Gastroesophageal sphincter (tissue), 4 donors: Measurements from ENCODE around the gene EPHA6. TPM values are rescaled to one million over a fixed set of nuclear protein-coding genes. Genes with fewer than 3 reads are reported as not detected.

Source experiments
- ATAC-seq: fragments of 150-250 bp; one replicate; pipeline ENCODE4 v1.9.1; 2016; ENCODE audit warnings: mild to moderate bottlenecking, moderate library complexity
- H3K27ac ChIP-seq, 4 donors: fragments of 200-600 bp; sonication (generic) in 3 of 4; 1 replicate in 3 of 4; 2 replicates in 1 of 4; pipeline ENCODE4 v1.5.1; 2016 to 2019
- H3K27me3 ChIP-seq: fragments of 200-600 bp; sonication (generic); one replicate; pipeline ENCODE4 v1.5.1; 2019
- H3K36me3 ChIP-seq, 2 donors: fragments of 200-600 bp; sonication (generic); one replicate each; pipeline ENCODE4 v1.5.1; 2019; ENCODE audit warnings: control low read depth in 1 of 2
- H3K4me1 ChIP-seq, 3 donors: fragments of 200-600 bp; sonication (generic); 1 replicate in 2 of 3; 2 replicates in 1 of 3; pipeline ENCODE4 v1.5.1; 2016 to 2019; ENCODE audit warnings: control low read depth in 2 of 3
- H3K4me3 ChIP-seq, 2 donors: fragments of 200-600 bp; sonication (generic); one replicate each; pipeline ENCODE4 v1.5.1; 2019; ENCODE audit warnings: mild to moderate bottlenecking in 1 of 2, moderate library complexity in 1 of 2
- H3K9me3 ChIP-seq, 3 donors: fragments of 200-600 bp; sonication (generic); one replicate each; pipeline ENCODE4 v1.5.1; 2017 to 2019; ENCODE audit warnings: control low read depth in 2 of 3
- EP300 ChIP-seq: sonication (generic); formaldehyde crosslinking; IDR thresholded peaks from one replicate; pipeline ENCODE4 v1.6.1; 2017; ENCODE audit warnings: antibody characterized with exemption, mild to moderate bottlenecking
- POLR2A ChIP-seq, 2 donors: fragments of 450-650 bp; IDR thresholded peaks; one replicate each; pipeline ENCODE4 v1.6.1; 2017; ENCODE audit warnings: antibody characterized with exemption in 2 of 2, mild to moderate bottlenecking in 2 of 2, moderate library complexity in 1 of 2
- POLR2AphosphoS5 ChIP-seq: sonication (generic); formaldehyde crosslinking; IDR thresholded peaks from one replicate; pipeline ENCODE4 v1.6.1; 2017; ENCODE audit warnings: antibody characterized with exemption
- WGBS, 2 donors: methylation state at CpG; one replicate each; pipeline ENCODE4 v1.1.5; 2018; ENCODE audit warnings: low coverage in 1 of 2; 5-methylcytosine and 5-hydroxymethylcytosine counted together
- total RNA-seq, 4 donors: library from RNA; depleted of rRNA; stranded (reverse); fragments of >200 nt; gene quantifications; one replicate each; pipeline ENCODE4 v1.1.0, GENCODE V29; 2016
- TF ChIP-seq, protein P1 (sequence below), 4 experiments: fragments of 200-600 bp in 2 of 4; fragments of 450-650 bp in 2 of 4; sonication (generic) in 1 of 4; IDR thresholded peaks; one replicate each; pipeline ENCODE4 v1.5.1; 2017 to 2019; ENCODE audit warnings: antibody characterized with exemption in 4 of 4, mild to moderate bottlenecking in 2 of 4, moderate library complexity in 2 of 4

Gene EPHA6
- total RNA-seq, 4 donors from 2014 or later = 1.6 to 4.2 (median 2.9) TPM

GRCh38 chr3:97552186-97552585 is 737.8 kb downstream of the EPHA6 start:
- no peaks in the 10 kb centered on the region for H3K36me3 ChIP-seq
- H3K27me3 ChIP-seq = no peaks in the 10 kb centered on the region
- no peaks in the 10 kb centered on the region for H3K4me1 ChIP-seq
- TF ChIP-seq EP300 (no peak), POLR2AphosphoS5 (no peak), POLR2A (IDR thresholded peaks at IDR 0.05) (no peak)
- TF ChIP-seq, protein P1, sequence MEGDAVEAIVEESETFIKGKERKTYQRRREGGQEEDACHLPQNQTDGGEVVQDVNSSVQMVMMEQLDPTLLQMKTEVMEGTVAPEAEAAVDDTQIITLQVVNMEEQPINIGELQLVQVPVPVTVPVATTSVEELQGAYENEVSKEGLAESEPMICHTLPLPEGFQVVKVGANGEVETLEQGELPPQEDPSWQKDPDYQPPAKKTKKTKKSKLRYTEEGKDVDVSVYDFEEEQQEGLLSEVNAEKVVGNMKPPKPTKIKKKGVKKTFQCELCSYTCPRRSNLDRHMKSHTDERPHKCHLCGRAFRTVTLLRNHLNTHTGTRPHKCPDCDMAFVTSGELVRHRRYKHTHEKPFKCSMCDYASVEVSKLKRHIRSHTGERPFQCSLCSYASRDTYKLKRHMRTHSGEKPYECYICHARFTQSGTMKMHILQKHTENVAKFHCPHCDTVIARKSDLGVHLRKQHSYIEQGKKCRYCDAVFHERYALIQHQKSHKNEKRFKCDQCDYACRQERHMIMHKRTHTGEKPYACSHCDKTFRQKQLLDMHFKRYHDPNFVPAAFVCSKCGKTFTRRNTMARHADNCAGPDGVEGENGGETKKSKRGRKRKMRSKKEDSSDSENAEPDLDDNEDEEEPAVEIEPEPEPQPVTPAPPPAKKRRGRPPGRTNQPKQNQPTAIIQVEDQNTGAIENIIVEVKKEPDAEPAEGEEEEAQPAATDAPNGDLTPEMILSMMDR (IDR thresholded peaks at IDR 0.05) = no peak
- peaks cover 0 to 6% (median 0%) of the 10 kb centered on the region in 3 donors for H3K9me3 ChIP-seq
- no peak overlapping the region for H3K27ac ChIP-seq
- no peak for ATAC-seq
- H3K4me3 ChIP-seq = no peak overlapping the region

- ATAC-seq = no peak
- WGBS, 2 donors = 70 to 84% methylated on average over 3 of the region's 3 CpGs
- no peaks in the 10 kb centered on the region for H3K4me1 ChIP-seq
- H3K4me3 ChIP-seq = no peak overlapping the region
- H3K27ac ChIP-seq = no peak overlapping the region
- H3K9me3 ChIP-seq = no peaks in the 10 kb centered on the region
- no peak for TF ChIP-seq EP300
- no peaks in the 10 kb centered on the region for H3K36me3 ChIP-seq
- no peaks in the 10 kb centered on the region for H3K27me3 ChIP-seq
Measured at GRCh38 chr3:97575742-97576141, 761.3 kb downstream of the EPHA6 start.

GRCh38 chr3:97576221-97576620 is 761.8 kb downstream of the EPHA6 start:
- ATAC-seq = no peak
- Histone ChIP-seq H3K4me1 (no peaks in the 10 kb centered on the region), H3K27ac (no peak overlapping the region), H3K4me3 (no peak overlapping the region), H3K27me3 (no peaks in the 10 kb centered on the region), H3K36me3 (no peaks in the 10 kb centered on the region), H3K9me3 (no peaks in the 10 kb centered on the region)
- WGBS, 2 donors = 57 to 88% methylated on average over 1 to 2 of the region's 2 CpGs
- TF ChIP-seq POLR2AphosphoS5 = no peak
- TF ChIP-seq, protein P1 (IDR thresholded peaks at IDR 0.05) = no peak
- TF ChIP-seq POLR2A (IDR thresholded peaks at IDR 0.05) = no peak
- no peak for TF ChIP-seq EP300

DNA sequence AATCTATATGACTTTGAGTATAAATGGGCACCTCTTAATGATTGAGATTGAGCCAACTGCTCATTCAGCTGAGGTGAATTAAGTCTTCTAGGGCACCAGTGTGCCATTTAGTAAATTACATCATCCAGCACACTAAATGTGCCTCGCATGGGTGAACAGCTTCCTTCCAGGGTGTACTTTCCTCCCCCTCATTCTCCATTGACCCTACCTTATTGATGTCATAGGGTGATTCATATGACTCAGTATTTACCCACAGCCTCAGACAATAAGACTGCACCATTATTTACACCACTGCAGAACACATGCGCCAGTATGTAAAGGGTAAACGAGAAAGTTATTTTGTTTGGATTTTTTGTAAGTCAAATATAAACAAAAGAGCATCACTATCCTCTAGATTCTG is 765.0 kb downstream of the EPHA6 start:
- no peak overlapping the region for H3K27ac ChIP-seq
- TF ChIP-seq POLR2AphosphoS5 (no peak), EP300 (no peak), POLR2A (IDR thresholded peaks at IDR 0.05) (no peak)
- no peak for ATAC-seq
- no peaks in the 10 kb centered on the region for H3K36me3 ChIP-seq
- no peaks in the 10 kb centered on the region for H3K4me1 ChIP-seq
- H3K4me3 ChIP-seq = no peak overlapping the region
- H3K27me3 ChIP-seq = no peaks in the 10 kb centered on the region
- H3K9me3 ChIP-seq = no peaks in the 10 kb centered on the region
- 91 to 100% methylated on average over 2 to 3 of the region's 3 CpGs for WGBS, 2 donors

DNA sequence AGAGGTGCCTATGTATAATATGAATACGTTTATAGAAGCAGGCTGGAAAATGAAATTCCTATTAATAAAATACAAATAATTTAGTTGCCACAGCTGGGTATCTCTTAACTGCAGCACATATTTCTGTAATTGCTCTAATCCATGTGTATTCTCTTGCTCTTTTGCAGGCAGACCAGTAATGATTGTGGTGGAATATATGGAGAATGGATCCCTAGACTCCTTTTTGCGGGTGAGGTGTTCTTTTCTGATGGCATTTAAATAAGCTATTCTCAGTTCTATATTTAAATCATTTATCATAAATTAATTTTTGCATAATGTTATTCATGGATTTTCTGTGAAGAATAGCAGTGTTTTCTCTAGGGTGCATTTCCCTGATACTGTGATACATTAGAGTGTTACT is 796.2 kb downstream of the EPHA6 start:
- no peaks in the 10 kb centered on the region for H3K36me3 ChIP-seq
- no peak overlapping the region for H3K4me3 ChIP-seq
- H3K27me3 ChIP-seq = no peaks in the 10 kb centered on the region
- TF ChIP-seq EP300 = no peak
- no peak for TF ChIP-seq POLR2A (IDR thresholded peaks at IDR 0.05)
- no peak for TF ChIP-seq POLR2AphosphoS5
- 68 to 81% methylated on average over 2 of the region's 2 CpGs for WGBS, 2 donors
- H3K9me3 ChIP-seq = peaks cover 0 to 5% (median 0%) of the 10 kb centered on the region in 3 donors
- ATAC-seq = no peak
- H3K27ac ChIP-seq = no peak overlapping the region
- H3K4me1 ChIP-seq = no peaks in the 10 kb centered on the region

DNA sequence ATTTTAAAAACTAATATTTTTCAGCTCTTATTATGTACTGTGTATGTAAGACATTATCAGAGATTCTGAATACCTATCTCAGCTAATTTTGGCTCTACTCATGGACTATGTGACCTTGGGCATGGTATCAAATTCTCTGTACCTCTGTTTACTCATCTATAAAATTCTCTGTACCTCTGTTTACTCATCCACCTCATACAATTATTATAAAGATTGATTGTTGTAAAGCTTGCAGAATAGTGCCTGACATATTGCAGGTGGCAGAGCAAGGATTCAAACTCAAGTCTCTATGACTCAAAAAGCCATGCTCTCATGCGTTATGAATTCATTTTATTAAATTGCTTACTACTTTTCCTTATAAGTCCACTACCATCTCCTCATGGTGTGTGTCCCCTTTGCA is 798.2 kb downstream of the EPHA6 start:
- H3K27ac ChIP-seq = no peak overlapping the region
- WGBS, 2 donors = 89 to 100% methylated on average over 1 of the region's 1 CpG
- ATAC-seq = no peak
- H3K27me3 ChIP-seq = no peaks in the 10 kb centered on the region
- TF ChIP-seq POLR2AphosphoS5 (no peak), POLR2A (IDR thresholded peaks at IDR 0.05) (no peak)
- TF ChIP-seq, protein P1 (IDR thresholded peaks at IDR 0.05) = no peak
- H3K4me3 ChIP-seq = no peak overlapping the region
- no peaks in the 10 kb centered on the region for H3K4me1 ChIP-seq
- H3K9me3 ChIP-seq = peaks cover 0 to 8% (median 0%) of the 10 kb centered on the region in 3 donors
- no peaks in the 10 kb centered on the region for H3K36me3 ChIP-seq
